Motor neuron (in vitro differentiated cells): ENCODE data around the gene EDARADD. TPM values are rescaled to one million over a fixed set of nuclear protein-coding genes. Genes with fewer than 3 reads are reported as not detected.
A peak's percentile ranks its signal among the peaks of the same experiment; 100 is the strongest.

Source experiments
- ATAC-seq, 8 experiments: fragments of 200-7000 bp; cut with Tn5 transposase; replicated peaks in 6 of 8; 2 replicates each; pipeline ENCODE4 v1.8.0; 2021; ENCODE audit warnings: mild to moderate bottlenecking in 8 of 8, moderate library complexity in 8 of 8
- H3K27ac ChIP-seq, 2 donors: fragments of 250-450 bp; sonication (Bioruptor Pico); 2 replicates each; pipeline ENCODE4 v1.9.0; 2021; ENCODE audit warnings: antibody characterized with exemption in 2 of 2, mild to moderate bottlenecking in 2 of 2, moderate library complexity in 1 of 2
- H3K4me1 ChIP-seq, 2 donors: fragments of 250-450 bp; sonication (Bioruptor Pico); replicated peaks in 1 of 2; 2 replicates each; pipeline ENCODE4 v1.6.1; 2021; ENCODE audit warnings: antibody characterized with exemption in 2 of 2, mild to moderate bottlenecking in 2 of 2, moderate library complexity in 1 of 2
- H3K4me3 ChIP-seq, 5 donors: fragments of 250-450 bp; sonication (Bioruptor Pico); 2 replicates each; pipeline ENCODE4 v1.9.0; 2021; ENCODE audit warnings: antibody characterized with exemption in 5 of 5, mild to moderate bottlenecking in 5 of 5, moderate library complexity in 4 of 5
- WGBS, 10 experiments: fragments of 450-650 bp; shearing (Covaris generic); methylation state at CpG; one replicate each; pipeline ENCODE4 v1.0.0; 2022; 5-methylcytosine and 5-hydroxymethylcytosine counted together
- in situ Hi-C, 9 experiments: fragments of 400-800 bp; cut with MboI; loops; one replicate each; pipeline ENCODE4 v1.15.0; 2021; ENCODE audit warnings: low sequenced_read_pairs in 9 of 9, low pct_unique_long_range_greater_than_20kb in 2 of 9; ENCODE audit not compliant: unreplicated experiment in 9 of 9
- total RNA-seq, 8 experiments: library from RNA; unstranded; fragments of 300-600 nt; gene quantifications; 2 replicates each; pipeline versions ENCODE4 v1.2.3 to v1.2.4, GENCODE V29; 2022

EDARADD gene
- total RNA-seq, 8 experiments from 2014 or later: 0.52 to 3.8 (median 1.9) TPM; not detected in 2

- in situ Hi-C loops: no loop called here
- H3K4me1 ChIP-seq: peaks cover 4 to 15% of the 10 kb centered on the region in 2 donors
- no peak for ATAC-seq
- no peak overlapping the region for H3K27ac ChIP-seq
- H3K4me3 ChIP-seq: no peak overlapping the region
- WGBS, 10 experiments: 15 to 100% (median 83%) methylated on average over 1 to 4 of the region's 4 CpGs; no CpG with 5 or more reads in 2 of the 10 experiments
Observed at GRCh38 chr1:236397173-236397759, 3.2 kb downstream of the EDARADD start.

GRCh38 chr1:236398538-236398937 lies 4.5 kb downstream of the EDARADD start:
- WGBS, 10 experiments: 13 to 97% (median 88%) methylated on average over 1 to 10 of the region's 10 CpGs
- Histone ChIP-seq H3K27ac (no peak overlapping the region), H3K4me1 (peaks cover 4 to 15% of the 10 kb centered on the region in 2 donors), H3K4me3 (no peak overlapping the region)
- no peak for ATAC-seq
- in situ Hi-C loops: no loop called here

- WGBS, 10 experiments: 0 to 42% (median 17%) methylated on average over 2 to 8 of the region's 8 CpGs; no CpG with 5 or more reads in 1 of the 10 experiments
- in situ Hi-C loops: no loop called here
- ATAC-seq: peak in 1 of 8 experiments; percentile 9
- Histone ChIP-seq H3K27ac (no peak overlapping the region), H3K4me1 (peaks cover 4 to 15% of the 10 kb centered on the region in 2 donors), H3K4me3 (no peak overlapping the region)
Observed at GRCh38 chr1:236400061-236400603, 6.0 kb downstream of the EDARADD start.

- peaks cover 4 to 9% of the 10 kb centered on the region in 2 donors for H3K4me1 ChIP-seq
- no peak overlapping the region for H3K4me3 ChIP-seq
- 13 to 96% (median 91%) methylated on average over 2 to 7 of the region's 7 CpGs; no CpG with 5 or more reads in 3 of the 10 experiments for WGBS, 10 experiments
- in situ Hi-C loops: no loop called here
- no peak for ATAC-seq
- H3K27ac ChIP-seq: no peak overlapping the region
Observed at GRCh38 chr1:236401698-236402097, 7.6 kb downstream of the EDARADD start.

- Histone ChIP-seq H3K4me1 (peaks cover 4 to 9% of the 10 kb centered on the region in 2 donors), H3K4me3 (no peak overlapping the region), H3K27ac (no peak overlapping the region)
- 44 to 95% (median 84%) methylated on average over 3 to 15 of the region's 18 CpGs for WGBS, 10 experiments
- in situ Hi-C loops: no loop called here
- ATAC-seq: no peak
Observed at GRCh38 chr1:236403905-236404696, 10.0 kb downstream of the EDARADD start.

- no peak overlapping the region for H3K27ac ChIP-seq
- ATAC-seq: no peak
- in situ Hi-C loops: no loop called here
- WGBS, 10 experiments: 0 to 87% (median 67%) methylated on average over 1 to 5 of the region's 5 CpGs; no CpG with 5 or more reads in 6 of the 10 experiments
- no peaks in the 10 kb centered on the region for H3K4me1 ChIP-seq
- H3K4me3 ChIP-seq: no peak overlapping the region
Observed at GRCh38 chr1:236407059-236407458, 13.0 kb downstream of the EDARADD start.

- 0 to 56% (median 36%) methylated on average over 1 to 3 of the region's 3 CpGs; no CpG with 5 or more reads in 1 of the 10 experiments for WGBS, 10 experiments
- Histone ChIP-seq H3K4me1 (peaks cover 0 to 6% of the 10 kb centered on the region in 2 donors), H3K27ac (no peak overlapping the region), H3K4me3 (no peak overlapping the region)
- in situ Hi-C loops: no loop called here
- no peak for ATAC-seq
Observed at GRCh38 chr1:236413688-236414087, 19.6 kb downstream of the EDARADD start.

GRCh38 chr1:236416165-236416564 lies 22.1 kb downstream of the EDARADD start:
- Histone ChIP-seq H3K27ac (no peak overlapping the region), H3K4me3 (no peak overlapping the region), H3K4me1 (peaks cover 0 to 6% of the 10 kb centered on the region in 2 donors)
- in situ Hi-C loops: no loop called here
- no peak for ATAC-seq
- 20 to 97% (median 86%) methylated on average over 1 to 5 of the region's 6 CpGs; no CpG with 5 or more reads in 1 of the 10 experiments for WGBS, 10 experiments

- no peak overlapping the region for H3K27ac ChIP-seq
- no peak for ATAC-seq
- H3K4me3 ChIP-seq: no peak overlapping the region
- H3K4me1 ChIP-seq: peaks cover 0 to 6% of the 10 kb centered on the region in 2 donors
- in situ Hi-C loops: no loop called here
- WGBS, 10 experiments: 13 to 100% (median 92%) methylated on average over 1 to 3 of the region's 3 CpGs
Observed at GRCh38 chr1:236417336-236417735, 23.2 kb downstream of the EDARADD start.

- Histone ChIP-seq H3K4me1 (no peaks in the 10 kb centered on the region), H3K27ac (no peak overlapping the region), H3K4me3 (no peak overlapping the region)
- ATAC-seq: no peak
- 0 to 93% (median 86%) methylated on average over 1 to 7 of the region's 7 CpGs; no CpG with 5 or more reads in 2 of the 10 experiments for WGBS, 10 experiments
- in situ Hi-C loops: no loop called here
Observed at GRCh38 chr1:236419502-236419901, 25.4 kb downstream of the EDARADD start.

- H3K4me3 ChIP-seq: no peak overlapping the region
- WGBS, 10 experiments: 0 to 100% (median 81%) methylated on average over 1 to 2 of the region's 4 CpGs; no CpG with 5 or more reads in 3 of the 10 experiments
- in situ Hi-C loops: no loop called here
- peak in 1 of 8 experiments; percentile 17 for ATAC-seq
- H3K27ac ChIP-seq: no peak overlapping the region
- H3K4me1 ChIP-seq: no peaks in the 10 kb centered on the region
Observed at GRCh38 chr1:236421022-236421421, 26.9 kb downstream of the EDARADD start.

GRCh38 chr1:236421850-236422516 lies 27.9 kb downstream of the EDARADD start:
- no peak overlapping the region for H3K4me3 ChIP-seq
- WGBS, 10 experiments: 14 to 67% (median 64%) methylated on average over 2 to 4 of the region's 4 CpGs; no CpG with 5 or more reads in 3 of the 10 experiments
- in situ Hi-C loops: no loop called here
- ATAC-seq: no peak
- H3K27ac ChIP-seq: no peak overlapping the region
- H3K4me1 ChIP-seq: no peaks in the 10 kb centered on the region

GRCh38 chr1:236422517-236422876 lies 28.4 kb downstream of the EDARADD start:
- Histone ChIP-seq H3K27ac (no peak overlapping the region), H3K4me3 (no peak overlapping the region), H3K4me1 (no peaks in the 10 kb centered on the region)
- in situ Hi-C loops: no loop called here
- no peak for ATAC-seq
- 33 to 91% (median 75%) methylated on average over 1 to 3 of the region's 3 CpGs; no CpG with 5 or more reads in 3 of the 10 experiments for WGBS, 10 experiments
